Lower lobe of right lung (tissue), 2 donors: ENCODE data around the gene UVSSA. TPM values are rescaled to one million over a fixed set of nuclear protein-coding genes. Genes with fewer than 3 reads are reported as not detected.

Experiments
- ATAC-seq, 2 donors: fragments of 200-7000 bp; cut with Tn5 transposase; one replicate each; pipeline ENCODE4 v1.9.1; 2020 to 2022; ENCODE audit warnings: mild to moderate bottlenecking in 2 of 2, moderate library complexity in 2 of 2
- DNase-seq: peaks from one replicate; pipeline ENCODE4 v3.0.0-alpha.2; 2020
- H3K27ac ChIP-seq: fragments of 200-600 bp; one replicate; pipeline ENCODE4 v1.8.0; 2022
- H3K27me3 ChIP-seq: fragments of 200-600 bp; one replicate; pipeline ENCODE4 v1.8.0; 2022; ENCODE audit warnings: low read depth
- H3K36me3 ChIP-seq: fragments of 200-600 bp; one replicate; pipeline ENCODE4 v1.8.0; 2022; ENCODE audit warnings: mild to moderate bottlenecking
- H3K4me1 ChIP-seq: fragments of 200-600 bp; one replicate; pipeline ENCODE4 v1.8.0; 2022
- H3K4me3 ChIP-seq: fragments of 200-600 bp; one replicate; pipeline ENCODE4 v1.8.0; 2022; ENCODE audit warnings: mild to moderate bottlenecking
- H3K9me3 ChIP-seq: fragments of 200-600 bp; one replicate; pipeline ENCODE4 v1.8.0; 2022
- CTCF ChIP-seq: fragments of 200-600 bp; IDR thresholded peaks from one replicate; pipeline ENCODE4 v1.8.0; 2022; ENCODE audit warnings: antibody characterized with exemption, mild to moderate bottlenecking
- intact Hi-C: fragments of 100-400 bp; cut with DNase I; formaldehyde crosslinking; loops from one replicate; pipeline ENCODE4 v1.11.0; 2022
- total RNA-seq: library from RNA; stranded (reverse); fragmentation: NEBNext Ultra II Directional; extraction: Animal tissue kit (Norgen Biotek cat#: 25700); gene quantifications from one replicate; pipeline ENCODE4 v1.2.1, GENCODE V29; 2021
- donor health status: DM: no; HTN: yes; CAD: no; lungs with severe emphysema.

Gene UVSSA
- total RNA-seq, 1 donor from 2014 or later: 27.9 TPM

GRCh38 chr4:1406394-1406980 is 59.5 kb downstream of the UVSSA start, which contains the start of gene NKX1-1:
Gene NKX1-1, minus strand, starts transcription at chr4:1406442. Its CDS starts 0 bp downstream, at chr4:1406442.
- TF ChIP-seq CTCF: no peak
- no peak within 1 kb of the TSS for H3K27ac ChIP-seq
- intact Hi-C loops: no loop called here
- peaks cover 96% of the 10 kb centered on the region for H3K27me3 ChIP-seq
- no peak within 1 kb of the TSS for H3K4me3 ChIP-seq
- no peaks in the 10 kb centered on the region for H3K9me3 ChIP-seq
- DNase-seq (peak; percentile 24), ATAC-seq (no peak)
- H3K4me1 ChIP-seq: no peaks in the 10 kb centered on the region
- H3K36me3 ChIP-seq: no peaks in the 10 kb centered on the region

- ATAC-seq (no peak), DNase-seq (peak; percentile 21)
- intact Hi-C loops: no loop called here
- Histone ChIP-seq H3K27ac (no peak overlapping the region), H3K36me3 (no peaks in the 10 kb centered on the region), H3K27me3 (peaks cover 96% of the 10 kb centered on the region), H3K4me1 (no peaks in the 10 kb centered on the region), H3K9me3 (no peaks in the 10 kb centered on the region), H3K4me3 (no peak overlapping the region)
- no peak for TF ChIP-seq CTCF
Observed at GRCh38 chr4:1406981-1407656, 60.1 kb downstream of the UVSSA start.

- Histone ChIP-seq H3K27me3 (peaks cover 96% of the 10 kb centered on the region), H3K4me1 (no peaks in the 10 kb centered on the region), H3K9me3 (no peaks in the 10 kb centered on the region), H3K27ac (no peak overlapping the region), H3K4me3 (no peak overlapping the region), H3K36me3 (no peaks in the 10 kb centered on the region)
- DNase-seq (peak; percentile 25), ATAC-seq (no peak)
- intact Hi-C loops: no loop called here
- TF ChIP-seq CTCF: no peak
Observed at GRCh38 chr4:1407657-1408333, 60.8 kb downstream of the UVSSA start.

- intact Hi-C loops: no loop called here
Observed at GRCh38 chr4:1408418-1408817, 61.4 kb downstream of the UVSSA start.

GRCh38 chr4:1409079-1409478 is 62.1 kb downstream of the UVSSA start:
- no peaks in the 10 kb centered on the region for H3K9me3 ChIP-seq
- TF ChIP-seq CTCF: no peak
- H3K27me3 ChIP-seq: peaks cover 98% of the 10 kb centered on the region
- intact Hi-C loops: no loop called here
- no peaks in the 10 kb centered on the region for H3K4me1 ChIP-seq
- H3K4me3 ChIP-seq: no peak overlapping the region
- no peak overlapping the region for H3K27ac ChIP-seq
- H3K36me3 ChIP-seq: no peaks in the 10 kb centered on the region
- ATAC-seq (no peak), DNase-seq (peak; percentile 45)

More at GRCh38 chr4:1408418-1408817, 61.4 kb downstream of the UVSSA start:
- Histone ChIP-seq H3K9me3 (no peaks in the 10 kb centered on the region), H3K4me3 (no peak overlapping the region), H3K27ac (no peak overlapping the region), H3K27me3 (peaks cover 98% of the 10 kb centered on the region), H3K36me3 (no peaks in the 10 kb centered on the region), H3K4me1 (no peaks in the 10 kb centered on the region)
- peak; percentile 29 for DNase-seq
- ATAC-seq: no peak
- TF ChIP-seq CTCF: no peak
